ENCODE measurements around the gene WDR5B.

Gene WDR5B

DNA sequence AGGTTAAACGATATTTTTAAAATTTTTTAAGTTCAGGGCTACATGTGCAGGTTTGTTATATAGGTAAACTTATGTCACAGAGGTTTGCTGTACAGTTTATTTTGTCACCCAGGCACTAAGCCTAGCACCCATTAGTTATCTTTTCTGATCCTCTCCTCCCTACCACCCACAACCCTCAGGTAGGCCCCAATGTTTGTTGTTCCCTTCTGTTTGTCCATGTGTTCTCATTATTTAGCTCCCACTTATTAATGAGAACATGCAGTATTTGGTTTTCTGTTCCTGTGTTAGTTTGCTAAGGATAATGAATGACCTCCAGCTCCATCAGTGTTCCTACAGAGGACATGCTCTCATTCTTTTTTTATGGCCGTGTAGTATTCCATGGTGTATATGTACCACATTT, 16.9 kb downstream of the WDR5B start:
- intact Hi-C loops (cut with DNase I; ENCODE audit: low total_unique reads): no loop called here
- Histone ChIP-seq H3K27me3 (no peaks in the 10 kb centered on the region), H3K4me3 (no peak overlapping the region), H3K27ac (no peak overlapping the region), H3K9me3 (no peaks in the 10 kb centered on the region), H3K4me1 (no peaks in the 10 kb centered on the region), H3K36me3 (peaks cover 5 to 14% (median 6%) of the 10 kb centered on the region in 3 donors)
- TF ChIP-seq, protein P1, sequence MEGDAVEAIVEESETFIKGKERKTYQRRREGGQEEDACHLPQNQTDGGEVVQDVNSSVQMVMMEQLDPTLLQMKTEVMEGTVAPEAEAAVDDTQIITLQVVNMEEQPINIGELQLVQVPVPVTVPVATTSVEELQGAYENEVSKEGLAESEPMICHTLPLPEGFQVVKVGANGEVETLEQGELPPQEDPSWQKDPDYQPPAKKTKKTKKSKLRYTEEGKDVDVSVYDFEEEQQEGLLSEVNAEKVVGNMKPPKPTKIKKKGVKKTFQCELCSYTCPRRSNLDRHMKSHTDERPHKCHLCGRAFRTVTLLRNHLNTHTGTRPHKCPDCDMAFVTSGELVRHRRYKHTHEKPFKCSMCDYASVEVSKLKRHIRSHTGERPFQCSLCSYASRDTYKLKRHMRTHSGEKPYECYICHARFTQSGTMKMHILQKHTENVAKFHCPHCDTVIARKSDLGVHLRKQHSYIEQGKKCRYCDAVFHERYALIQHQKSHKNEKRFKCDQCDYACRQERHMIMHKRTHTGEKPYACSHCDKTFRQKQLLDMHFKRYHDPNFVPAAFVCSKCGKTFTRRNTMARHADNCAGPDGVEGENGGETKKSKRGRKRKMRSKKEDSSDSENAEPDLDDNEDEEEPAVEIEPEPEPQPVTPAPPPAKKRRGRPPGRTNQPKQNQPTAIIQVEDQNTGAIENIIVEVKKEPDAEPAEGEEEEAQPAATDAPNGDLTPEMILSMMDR (IDR thresholded peaks at IDR 0.05): no peak
- no peak for DNase-seq

DNA sequence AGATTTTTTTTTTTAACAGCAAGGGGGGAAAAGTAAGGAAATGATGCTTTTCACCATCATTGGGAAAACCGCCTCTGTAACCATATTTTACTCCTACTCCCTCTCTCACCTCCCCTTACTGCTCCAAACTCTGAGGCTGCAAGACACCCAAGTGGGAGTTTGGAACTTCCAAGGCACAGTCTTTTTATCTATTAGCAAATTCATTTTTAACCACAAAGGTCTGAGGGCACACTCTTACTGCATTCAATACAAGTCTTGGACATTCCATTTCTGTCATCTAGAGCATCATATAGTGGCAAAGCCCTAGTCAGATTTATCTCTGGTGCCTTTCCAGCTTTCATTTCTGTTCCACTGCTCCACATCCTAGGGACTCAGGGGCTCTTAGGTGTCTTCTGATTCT, 18.7 kb downstream of the WDR5B start:
- Histone ChIP-seq H3K27me3 (no peaks in the 10 kb centered on the region), H3K4me3 (no peak overlapping the region), H3K36me3 (no peaks in the 10 kb centered on the region), H3K9me3 (no peaks in the 10 kb centered on the region), H3K27ac (no peak overlapping the region), H3K4me1 (no peaks in the 10 kb centered on the region)
- TF ChIP-seq, protein P1 (IDR thresholded peaks at IDR 0.05): no peak
- no peak for DNase-seq
- intact Hi-C loops (cut with DNase I; ENCODE audit: low total_unique reads): no loop called here

DNA sequence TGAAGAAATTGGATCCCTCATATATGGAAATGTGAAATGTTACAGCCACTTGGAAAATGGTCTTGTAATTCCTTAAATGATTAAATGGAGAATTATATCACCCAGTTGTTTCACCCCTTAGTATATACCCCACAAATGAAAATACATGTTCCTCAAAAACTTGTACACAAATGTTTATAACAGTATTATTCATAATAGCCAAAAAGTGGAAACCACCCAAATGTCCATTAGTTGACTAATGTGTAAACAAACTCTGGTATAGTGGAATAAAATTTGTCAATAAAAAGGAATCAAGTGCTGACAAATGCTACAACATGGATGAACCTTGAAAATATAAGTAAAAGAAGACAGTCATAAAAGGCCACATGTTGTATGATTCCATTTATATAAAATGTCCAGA, 19.4 kb downstream of the WDR5B start:
- H3K4me1 ChIP-seq: no peaks in the 10 kb centered on the region
- intact Hi-C loops (cut with DNase I; ENCODE audit: low total_unique reads): no loop called here
- H3K36me3 ChIP-seq: no peaks in the 10 kb centered on the region

DNA sequence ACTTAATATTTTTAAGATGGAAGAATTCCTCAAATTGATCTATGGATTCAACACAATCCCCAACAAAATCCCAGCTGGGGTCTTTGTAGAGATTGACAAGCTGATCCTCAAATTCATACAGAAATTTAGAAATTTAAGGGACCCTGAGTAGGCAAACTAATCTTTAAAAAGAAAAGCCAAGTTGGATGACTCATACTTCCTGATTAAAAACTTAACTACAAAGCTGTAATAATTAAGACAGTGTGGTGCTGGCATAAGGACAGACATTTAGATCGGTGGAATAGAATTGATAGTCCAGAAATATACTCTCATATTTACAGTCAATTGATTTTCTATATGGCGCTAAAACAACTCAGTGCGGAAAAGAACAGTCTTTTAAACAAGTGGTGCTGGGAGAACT, 20.3 kb downstream of the WDR5B start:
- Histone ChIP-seq H3K9me3 (no peaks in the 10 kb centered on the region), H3K27me3 (no peaks in the 10 kb centered on the region), H3K36me3 (no peaks in the 10 kb centered on the region), H3K27ac (no peak overlapping the region), H3K4me1 (no peaks in the 10 kb centered on the region), H3K4me3 (no peak overlapping the region)
- no peak for DNase-seq
- TF ChIP-seq, protein P1 (IDR thresholded peaks at IDR 0.05): no peak
- intact Hi-C loops (cut with DNase I; ENCODE audit: low total_unique reads): no loop called here

More for the DNA sequence above, 19.4 kb downstream of the WDR5B start:
- Histone ChIP-seq H3K27ac (no peak overlapping the region), H3K9me3 (no peaks in the 10 kb centered on the region), H3K27me3 (no peaks in the 10 kb centered on the region), H3K4me3 (no peak overlapping the region)
- TF ChIP-seq, protein P1 (IDR thresholded peaks at IDR 0.05): no peak
- DNase-seq: no peak

DNA sequence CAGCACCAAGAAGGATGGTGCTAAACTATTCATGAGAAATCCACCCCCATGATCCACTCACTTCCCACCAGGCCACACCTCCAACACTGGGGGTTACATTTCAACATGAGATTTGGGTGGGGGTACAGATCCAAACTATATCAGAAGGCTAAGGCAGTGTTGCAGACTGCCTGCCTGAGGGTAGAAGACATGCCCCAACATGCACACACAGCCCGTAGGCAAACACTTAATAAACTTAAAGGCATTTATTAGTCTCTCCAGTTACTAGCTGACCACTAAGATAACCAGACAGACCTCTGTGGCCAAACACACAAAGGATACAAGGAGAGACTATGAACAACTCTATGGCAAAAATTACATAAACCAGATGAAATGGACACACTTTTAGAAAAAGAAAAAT, 21.7 kb downstream of the WDR5B start:
- H3K36me3 ChIP-seq: no peaks in the 10 kb centered on the region
- no peak overlapping the region for H3K27ac ChIP-seq
- no peak overlapping the region for H3K4me3 ChIP-seq
- TF ChIP-seq, protein P1 (IDR thresholded peaks at IDR 0.05): no peak
- DNase-seq: no peak
- intact Hi-C loops (cut with DNase I; ENCODE audit: low total_unique reads): no loop called here
- H3K27me3 ChIP-seq: no peaks in the 10 kb centered on the region
- no peaks in the 10 kb centered on the region for H3K9me3 ChIP-seq
- H3K4me1 ChIP-seq: no peaks in the 10 kb centered on the region

Data from tibial artery (tissue), 4 donors.